SK-N-SH (cell line): ENCODE data around the gene TBL1Y. TPM values are rescaled to one million over a fixed set of nuclear protein-coding genes. Genes with fewer than 3 reads are reported as not detected.

ENCODE experiments used
- CTCF ChIA-PET: fragments of 300-600, 350-600 bp; formaldehyde crosslinking; extraction: SDS; loops from one replicate; lab custom pipeline; 2021; lab: Yijun Ruan, JAX
- POLR2A ChIA-PET: fragments of 350-600 bp; sonication (Branson Sonifier 250); formaldehyde crosslinking; extraction: SDS; loops from one replicate; lab custom pipeline; 2020; ENCODE audit warnings: antibody characterized with exemption, inconsistent platforms; lab: Yijun Ruan, JAX
- DNase-seq: peaks from one replicate; pipeline ENCODE4 v3.0.0; 2012
- H2AFZ ChIP-seq: fragments of 200-600 bp; sonication (generic); 2 replicates; pipeline ENCODE4 v1.8.1; 2016; ENCODE audit warnings: antibody characterized with exemption, mild to moderate bottlenecking, low read depth
- H3F3A ChIP-seq: fragments of 200-600 bp; sonication (generic); replicated peaks from 2 replicates; pipeline ENCODE3; 2016; ENCODE audit warnings: antibody characterized with exemption, mild to moderate bottlenecking; ENCODE audit not compliant: insufficient read depth
- H3K27ac ChIP-seq, 2 experiments: fragments of 200-500 bp in 1 of 2; fragments of 200-600 bp in 1 of 2; sonication (Bioruptor generic) in 1 of 2; sonication (generic), shearing (Covaris generic) in 1 of 2; 2 replicates each; pipeline versions ENCODE4 v1.5.1 to v1.6.1; 2014 to 2016; ENCODE audit warnings: low read depth in 2 of 2, inconsistent platforms in 1 of 2, low read length in 1 of 2, mild to moderate bottlenecking in 1 of 2, mixed read lengths in 1 of 2
- H3K27me3 ChIP-seq: fragments of 200-600 bp; sonication (generic), shearing (Covaris generic); 2 replicates; pipeline ENCODE4 v1.6.1; 2016; ENCODE audit warnings: mixed run types; ENCODE audit not compliant: insufficient read depth
- H3K36me3 ChIP-seq, 2 experiments: fragments of 200-500 bp in 1 of 2; fragments of 200-600 bp in 1 of 2; sonication (Bioruptor generic) in 1 of 2; sonication (generic) in 1 of 2; replicated peaks in 1 of 2; 2 replicates each; pipeline versions ENCODE3 to v1.5.1; 2014 to 2016; ENCODE audit warnings: low read length in 1 of 2, mild to moderate bottlenecking in 1 of 2; ENCODE audit not compliant: insufficient read depth in 2 of 2, control insufficient read depth in 1 of 2
- H3K4me1 ChIP-seq, 2 experiments: fragments of 200-500 bp in 1 of 2; fragments of 200-600 bp in 1 of 2; sonication (Bioruptor generic) in 1 of 2; sonication (generic), shearing (Covaris generic) in 1 of 2; 2 replicates each; pipeline versions ENCODE4 v1.5.1 to v1.6.1; 2014 to 2016; ENCODE audit warnings: low read depth in 1 of 2, low read length in 1 of 2, mixed run types in 1 of 2; ENCODE audit not compliant: insufficient read depth in 2 of 2, control insufficient read depth in 1 of 2
- H3K4me2 ChIP-seq: fragments of 200-600 bp; sonication (generic), shearing (Covaris generic); 2 replicates; pipeline ENCODE4 v1.6.1; 2017; ENCODE audit warnings: mixed run types
- H3K4me3 ChIP-seq, 2 experiments: fragments of 200-500 bp in 1 of 2; fragments of 200-600 bp in 1 of 2; sonication (Bioruptor generic) in 1 of 2; sonication (generic), shearing (Covaris generic) in 1 of 2; 2 replicates each; pipeline versions ENCODE4 v1.5.1 to v1.8.1; 2014 to 2016; ENCODE audit warnings: low read depth in 2 of 2, inconsistent platforms in 1 of 2, low read length in 1 of 2, mild to moderate bottlenecking in 1 of 2, mixed read lengths in 1 of 2, moderate library complexity in 1 of 2
- H3K79me2 ChIP-seq: fragments of 200-600 bp; sonication (generic); 2 replicates; pipeline ENCODE4 v1.8.1; 2017; ENCODE audit warnings: mild to moderate bottlenecking; ENCODE audit not compliant: insufficient read depth
- H3K9ac ChIP-seq: fragments of 200-600 bp; sonication (generic); 2 replicates; pipeline ENCODE4 v1.6.1; 2017; ENCODE audit warnings: mixed run types
- H3K9me2 ChIP-seq: fragments of 200-600 bp; sonication (generic); 2 replicates; pipeline ENCODE4 v1.6.1; 2017; ENCODE audit warnings: mixed run types
- H3K9me3 ChIP-seq: fragments of 200-600 bp; sonication (generic); 2 replicates; pipeline ENCODE4 v1.6.1; 2017; ENCODE audit warnings: mixed run types, mild to moderate bottlenecking, moderate library complexity
- H4K20me1 ChIP-seq: fragments of 200-600 bp; sonication (generic); 2 replicates; pipeline ENCODE4 v1.6.1; 2017; ENCODE audit warnings: mild to moderate bottlenecking, mixed run types; ENCODE audit not compliant: insufficient read depth
- CHD2 ChIP-seq: fragments of 150-350 bp; IDR thresholded peaks from 2 replicates; pipeline ENCODE4 v1.6.1; 2018; ENCODE audit warnings: low read length; ENCODE audit not compliant: partially characterized antibody
- EP300 ChIP-seq, 2 experiments: IDR thresholded peaks; 2 replicates each; pipeline versions ENCODE4 v1.4.0 to v1.6.1; 2012; ENCODE audit warnings: borderline replicate concordance in 1 of 2, low read depth in 1 of 2, low read length in 1 of 2
- FOSL2 ChIP-seq: IDR thresholded peaks from 2 replicates; pipeline ENCODE4 v1.4.0; 2012; ENCODE audit warnings: low read depth, mild to moderate bottlenecking, moderate library complexity, borderline replicate concordance
- FOXJ3 ChIP-seq: sonication (generic); formaldehyde crosslinking; IDR thresholded peaks from 2 replicates; pipeline ENCODE4 v1.5.1; 2020; ENCODE audit warnings: mild to moderate bottlenecking, missing genetic modification reagents
- GABPA ChIP-seq: IDR thresholded peaks from 2 replicates; pipeline ENCODE4 v1.4.0; 2012; ENCODE audit warnings: low read depth, mild to moderate bottlenecking
- MXI1 ChIP-seq: IDR thresholded peaks from 2 replicates; pipeline ENCODE4 v1.6.1; 2012; ENCODE audit warnings: mild to moderate bottlenecking, low read depth, low read length, improper control_type of control experiment
- NRF1 ChIP-seq: IDR thresholded peaks from 2 replicates; pipeline ENCODE4 v1.6.1; 2012; ENCODE audit warnings: low read depth, mild to moderate bottlenecking, low read length
- PBX3 ChIP-seq: IDR thresholded peaks from 2 replicates; pipeline ENCODE4; 2012
- REST ChIP-seq: IDR thresholded peaks from 2 replicates; pipeline ENCODE4 v1.6.1; 2012; ENCODE audit warnings: mild to moderate bottlenecking, low read depth, low read length, moderate library complexity
- RXRA ChIP-seq: IDR thresholded peaks from 2 replicates; pipeline ENCODE4 v1.4.0; 2012; ENCODE audit warnings: low read depth, mild to moderate bottlenecking, borderline replicate concordance
- SMC3 ChIP-seq: IDR thresholded peaks from 2 replicates; pipeline ENCODE4 v1.6.1; 2012; ENCODE audit warnings: low read depth, low read length, improper control_type of control experiment
- TAF1 ChIP-seq: IDR thresholded peaks from 2 replicates; pipeline ENCODE4 v1.6.1; 2012; ENCODE audit warnings: low read depth, mild to moderate bottlenecking, low read length, moderate library complexity, borderline replicate concordance
- TCF12 ChIP-seq: IDR thresholded peaks from 2 replicates; pipeline ENCODE4 v1.4.0; 2012
- TEAD4 ChIP-seq: IDR thresholded peaks from 2 replicates; pipeline ENCODE4 v1.4.0; 2012; ENCODE audit warnings: mild to moderate bottlenecking, borderline replicate concordance; ENCODE audit not compliant: insufficient read depth
- YY1 ChIP-seq: IDR thresholded peaks from 2 replicates; pipeline ENCODE4 v1.4.0; 2012; ENCODE audit warnings: low read depth, mild to moderate bottlenecking
- WGBS: methylation state at CpG from one replicate; pipeline ENCODE4 v1.1.6; 2017; ENCODE audit warnings: low lambda C conversion rate; 5-methylcytosine and 5-hydroxymethylcytosine counted together
- polyA plus RNA-seq, 3 experiments: library from polyadenylated mRNA; depleted of rRNA; stranded (reverse); fragments of >200 nt; gene quantifications; 2 replicates each; pipeline ENCODE4 v1.2.3, GENCODE V29; 2012
- TF ChIP-seq, protein P1 (sequence below): fragments of 200-600 bp; sonication (generic); IDR thresholded peaks from 2 replicates; pipeline ENCODE4 v1.6.1; 2017; ENCODE audit warnings: antibody characterized with exemption, mild to moderate bottlenecking, moderate library complexity

Gene TBL1Y
- polyA plus RNA-seq, 1 of the 3 experiments (the other 2 are of a cell fraction), result not detected

GRCh38 chrY:7002581-7002980 lies 92.1 kb downstream of the TBL1Y start (continued):
- TF ChIP-seq, protein P1, sequence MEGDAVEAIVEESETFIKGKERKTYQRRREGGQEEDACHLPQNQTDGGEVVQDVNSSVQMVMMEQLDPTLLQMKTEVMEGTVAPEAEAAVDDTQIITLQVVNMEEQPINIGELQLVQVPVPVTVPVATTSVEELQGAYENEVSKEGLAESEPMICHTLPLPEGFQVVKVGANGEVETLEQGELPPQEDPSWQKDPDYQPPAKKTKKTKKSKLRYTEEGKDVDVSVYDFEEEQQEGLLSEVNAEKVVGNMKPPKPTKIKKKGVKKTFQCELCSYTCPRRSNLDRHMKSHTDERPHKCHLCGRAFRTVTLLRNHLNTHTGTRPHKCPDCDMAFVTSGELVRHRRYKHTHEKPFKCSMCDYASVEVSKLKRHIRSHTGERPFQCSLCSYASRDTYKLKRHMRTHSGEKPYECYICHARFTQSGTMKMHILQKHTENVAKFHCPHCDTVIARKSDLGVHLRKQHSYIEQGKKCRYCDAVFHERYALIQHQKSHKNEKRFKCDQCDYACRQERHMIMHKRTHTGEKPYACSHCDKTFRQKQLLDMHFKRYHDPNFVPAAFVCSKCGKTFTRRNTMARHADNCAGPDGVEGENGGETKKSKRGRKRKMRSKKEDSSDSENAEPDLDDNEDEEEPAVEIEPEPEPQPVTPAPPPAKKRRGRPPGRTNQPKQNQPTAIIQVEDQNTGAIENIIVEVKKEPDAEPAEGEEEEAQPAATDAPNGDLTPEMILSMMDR, result no peak
- no peak for TF ChIP-seq FOSL2
- TF ChIP-seq YY1, result no peak
- no peak for TF ChIP-seq CHD2
- no peak for TF ChIP-seq REST

DNA sequence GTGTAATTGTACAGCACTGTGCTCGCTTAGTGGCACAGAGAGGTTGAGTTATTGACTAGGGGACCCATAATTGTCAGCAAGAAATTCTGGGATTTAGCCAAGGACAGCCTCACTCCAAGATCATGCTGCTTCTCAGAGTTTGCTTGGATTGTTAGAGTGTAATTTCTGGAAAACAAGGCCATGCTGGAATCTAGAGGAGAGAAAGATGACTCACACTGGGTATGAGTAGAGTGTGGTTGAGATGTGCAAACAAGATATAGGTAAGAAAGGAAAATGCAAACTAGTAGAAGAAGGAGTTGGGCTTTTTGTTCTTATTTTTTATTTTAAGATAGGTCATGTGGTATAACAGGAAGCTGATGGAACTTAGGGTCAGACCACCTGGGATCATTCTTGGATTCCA lies 97.4 kb downstream of the TBL1Y start:
- Histone ChIP-seq H3K4me1 (no peaks in the 10 kb centered on the region), H3K9ac (no peak overlapping the region), H3K27me3 (no peaks in the 10 kb centered on the region), H3K4me3 (no peak overlapping the region), H3K9me2 (no peaks in the 10 kb centered on the region), H3F3A (no peaks in the 10 kb centered on the region), H3K4me2 (no peak overlapping the region), H3K36me3 (no peaks in the 10 kb centered on the region), H2AFZ (no peak overlapping the region), H3K79me2 (no peaks in the 10 kb centered on the region), H4K20me1 (no peaks in the 10 kb centered on the region), H3K27ac (no peak overlapping the region), H3K9me3 (no peaks in the 10 kb centered on the region)
- no CpG with 5 or more reads among the region's 1 CpG for WGBS
- POLR2A ChIA-PET, result no interaction called here
- DNase-seq, result no peak
- CTCF ChIA-PET, result no interaction called here
- TF ChIP-seq TEAD4, result no peak
- TF ChIP-seq SMC3, result no peak
- TF ChIP-seq RXRA, result no peak
- no peak for TF ChIP-seq MXI1
- TF ChIP-seq TAF1, result no peak
- no peak for TF ChIP-seq EP300 (IDR thresholded peaks at IDR 0.05; ENCODE audit: borderline replicate concordance in 1 of 2, low read depth in 1 of 2, low read length in 1 of 2)
- no peak for TF ChIP-seq FOXJ3 (CRISPR knock-in tag)
- no peak for TF ChIP-seq TCF12
- no peak for TF ChIP-seq PBX3
- TF ChIP-seq GABPA, result no peak
- no peak for TF ChIP-seq NRF1
